ENCODE results near the gene ALDH1B1.

- TF ChIP-seq SIN3A (IDR thresholded peaks at IDR 0.05; ENCODE audit: borderline replicate concordance, insufficient read depth, low read length) (no peak), TAF1 (IDR thresholded peaks at IDR 0.05; ENCODE audit: borderline replicate concordance, insufficient read depth, low read length) (no peak), POLR2AphosphoS5 (IDR thresholded peaks at IDR 0.05; ENCODE audit: low read depth, low read length) (no peak)
Observed at GRCh38 chr9:38380872-38381534, 11.5 kb upstream of the ALDH1B1 start.

Data from PFSK-1 (cell line).